GM23338 (cell line): ENCODE data around the gene TAOK1. TPM values are rescaled to one million over a fixed set of nuclear protein-coding genes. Genes with fewer than 3 reads are reported as not detected.

Experiments used
- ATAC-seq: fragments of 200-7000 bp; cut with Tn5 transposase; 3 replicates; pipeline ENCODE4 v1.9.1; 2020
- DNase-seq: peaks from one replicate; pipeline ENCODE4 v3.0.0-alpha.2; 2015; ENCODE audit warnings: low spot score
- H2AFZ ChIP-seq: fragments of 200-600 bp; sonication (generic); 2 replicates; pipeline ENCODE4 v1.8.0; 2016; ENCODE audit warnings: antibody characterized with exemption, mild to moderate bottlenecking, moderate library complexity
- H3F3A ChIP-seq: fragments of 200-600 bp; sonication (generic); replicated peaks from 2 replicates; pipeline ENCODE4 v1.8.0; 2017; ENCODE audit warnings: antibody characterized with exemption, mixed run types, low read depth
- H3K27ac ChIP-seq: fragments of 200-600 bp; sonication (generic); 2 replicates; pipeline ENCODE4 v1.6.1; 2016; ENCODE audit warnings: low read depth
- H3K27me3 ChIP-seq: fragments of 200-600 bp; sonication (generic); 2 replicates; pipeline ENCODE4 v1.8.0; 2016; ENCODE audit warnings: mild to moderate bottlenecking, mixed run types, moderate library complexity; ENCODE audit not compliant: insufficient read depth
- H3K36me3 ChIP-seq: fragments of 200-600 bp; sonication (generic); 2 replicates; pipeline ENCODE4 v1.8.0; 2016; ENCODE audit warnings: mild to moderate bottlenecking; ENCODE audit not compliant: insufficient read depth
- H3K4me1 ChIP-seq: fragments of 200-600 bp; sonication (generic); 2 replicates; pipeline ENCODE4 v1.8.0; 2016; ENCODE audit warnings: mild to moderate bottlenecking, moderate library complexity; ENCODE audit not compliant: insufficient read depth
- H3K4me2 ChIP-seq: fragments of 200-600 bp; sonication (generic); 2 replicates; pipeline ENCODE4 v1.7.1; 2017; ENCODE audit warnings: mixed run types
- H3K4me3 ChIP-seq: fragments of 200-600 bp; sonication (generic); 2 replicates; pipeline ENCODE4 v1.6.1; 2016; ENCODE audit warnings: mixed run types
- H3K79me2 ChIP-seq: fragments of 200-600 bp; sonication (generic); replicated peaks from 2 replicates; pipeline ENCODE4 v1.8.0; 2017; ENCODE audit warnings: mild to moderate bottlenecking; ENCODE audit not compliant: insufficient read depth
- H3K9me2 ChIP-seq: fragments of 200-600 bp; sonication (generic); 2 replicates; pipeline ENCODE4 v1.8.0; 2017; ENCODE audit not compliant: insufficient read depth
- H4K20me1 ChIP-seq: fragments of 200-600 bp; sonication (generic); replicated peaks from 2 replicates; pipeline ENCODE4 v1.8.0; 2017; ENCODE audit warnings: mild to moderate bottlenecking; ENCODE audit not compliant: insufficient read depth
- H3K27ac Mint-ChIP-seq: 2 replicates; pipeline ENCODE4 v1.8.0; 2020; ENCODE audit warnings: inconsistent platforms, mild to moderate bottlenecking, moderate library complexity, mixed read lengths
- H3K27me3 Mint-ChIP-seq: 3 replicates; pipeline ENCODE4 v1.8.0; 2022; ENCODE audit warnings: low read depth, mild to moderate bottlenecking, moderate library complexity, mixed read lengths, inconsistent platforms; ENCODE audit not compliant: insufficient read depth, poor library complexity
- H3K36me3 Mint-ChIP-seq: 3 replicates; pipeline ENCODE4 v1.8.0; 2021; ENCODE audit warnings: low read depth, mild to moderate bottlenecking, inconsistent platforms, moderate library complexity, mixed read lengths
- H3K4me1 Mint-ChIP-seq: 3 replicates; pipeline ENCODE4 v1.8.0; 2020; ENCODE audit warnings: mild to moderate bottlenecking, inconsistent platforms, mixed read lengths
- H3K4me3 Mint-ChIP-seq: 3 replicates; pipeline ENCODE4 v1.8.0; 2021; ENCODE audit warnings: moderate library complexity, mild to moderate bottlenecking, inconsistent platforms, mixed read lengths
- H3K9me3 Mint-ChIP-seq: 3 replicates; pipeline ENCODE4 v1.8.0; 2020; ENCODE audit warnings: moderate library complexity, mild to moderate bottlenecking, inconsistent platforms, mixed read lengths
- ETS1 ChIP-seq: IDR thresholded peaks from 2 replicates; pipeline ENCODE4 v1.6.1; 2016; ENCODE audit warnings: antibody characterized with exemption
- JUNB ChIP-seq: IDR thresholded peaks from one replicate; pipeline ENCODE4 v1.6.1; 2016; ENCODE audit warnings: antibody characterized with exemption; ENCODE audit not compliant: unreplicated experiment
- NANOG ChIP-seq: IDR thresholded peaks from 2 replicates; pipeline ENCODE4 v1.6.1; 2016; ENCODE audit warnings: antibody characterized with exemption, borderline replicate concordance
- ZNF462 ChIP-seq: fragments of 250-450 bp; sonication (Bioruptor Pico); IDR thresholded peaks from 2 replicates; pipeline ENCODE4 v1.5.0; 2020; ENCODE audit warnings: mild to moderate bottlenecking, moderate library complexity
- polyA plus RNA-seq: library from polyadenylated mRNA; unstranded; fragments of >200 nt; fragmentation: Nextera tagmentation; extraction: Ambion mirVana; gene quantifications from 2 replicates; pipeline ENCODE4 v1.2.1, GENCODE V29; 2016
- total RNA-seq: library from RNA; depleted of rRNA; stranded (reverse); fragments of >200 nt; shearing (Covaris generic); gene quantifications from 2 replicates; pipeline ENCODE4 v1.2.3, GENCODE V29; 2014

The TAOK1 gene
- total and polyA plus RNA-seq, 2 experiments from 2014 or later = 19.4 to 69.8 TPM

GRCh38 chr17:29546830-29547229 is 156.7 kb downstream of the TAOK1 start (continued):
- no peak for TF ChIP-seq ZNF462 (CRISPR knock-in tag)

- Mint-ChIP-seq H3K36me3 (no peaks in the 10 kb centered on the region), H3K4me3 (no peak overlapping the region), H3K27ac (no peak overlapping the region; the same call in 1 of the 2 replicates), H3K27me3 (peaks cover 1% of the 10 kb centered on the region), H3K4me1 (peaks cover 13% of the 10 kb centered on the region; the same call in 2 of the 3 replicates), H3K9me3 (no peaks in the 10 kb centered on the region)
- no peak overlapping the region for H3K4me3 ChIP-seq
- DNase-seq (no peak), ATAC-seq (no peak)
- no peak for TF ChIP-seq JUNB
- no peak for TF ChIP-seq ETS1
- no peak for TF ChIP-seq NANOG
- no peaks in the 10 kb centered on the region for H3K79me2 ChIP-seq
- peaks cover 19% of the 10 kb centered on the region for H3K4me1 ChIP-seq
- H3K27ac ChIP-seq = no peak overlapping the region
- 0 out of 2 replicates have a peak, but pooled peaks cover 3% of the 10 kb centered on the region for H3F3A ChIP-seq
- H3K36me3 ChIP-seq = no peaks in the 10 kb centered on the region
- no peak overlapping the region for H2AFZ ChIP-seq
- H4K20me1 ChIP-seq = no peaks in the 10 kb centered on the region
- H3K27me3 ChIP-seq = no peaks in the 10 kb centered on the region
- H3K4me2 ChIP-seq = 0 out of 2 replicates have a peak overlapping the region, but pooled peaks have one; percentile 28
- no peaks in the 10 kb centered on the region for H3K9me2 ChIP-seq
Observed at GRCh38 chr17:29549177-29549923, 159.2 kb downstream of the TAOK1 start.
